ENCODE measurements around the gene SEMA7A. TPM values are rescaled to one million over a fixed set of nuclear protein-coding genes. Genes with fewer than 3 reads are reported as not detected.

The SEMA7A gene
- polyA plus RNA-seq, 1 of the 3 experiments (the other 2 are of a cell fraction) = 1.3 TPM

DNA sequence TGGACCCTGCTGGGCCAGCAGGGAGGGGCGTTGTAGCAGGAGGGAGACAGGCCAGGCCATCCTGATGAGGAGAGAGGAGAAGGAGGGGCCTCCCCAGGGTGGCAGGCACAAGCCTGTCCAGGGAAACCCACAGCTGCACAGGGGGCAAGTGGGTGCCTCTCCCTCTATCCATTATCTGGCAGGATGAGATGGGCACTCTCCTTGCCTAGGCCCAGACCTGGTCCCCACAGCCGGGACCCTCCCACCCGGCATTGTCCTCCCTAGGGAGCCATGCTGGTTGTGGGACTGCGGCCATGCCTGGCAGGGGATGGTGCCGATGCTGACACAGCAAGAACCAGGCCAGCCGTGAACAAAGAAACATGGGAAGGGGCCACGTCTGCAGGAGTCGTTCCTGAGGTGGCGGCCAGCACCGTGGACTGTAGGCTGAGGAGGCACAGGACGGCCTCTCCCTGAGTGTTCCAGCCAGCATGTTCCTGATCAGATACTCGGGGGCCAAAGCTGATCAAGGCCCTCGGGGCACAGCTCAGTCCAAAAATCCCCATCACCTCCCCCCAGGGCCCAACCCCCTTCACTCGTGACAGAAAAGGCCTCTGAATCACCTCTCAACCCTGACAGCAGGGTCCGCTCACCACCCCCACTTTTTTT lies 47.1 kb downstream of the SEMA7A start:
- no peak overlapping the region for H2AFZ ChIP-seq (ENCODE audit: low read depth)
- POLR2A ChIA-PET = no interaction called here
- H3K79me2 ChIP-seq (ENCODE audit: insufficient read depth) = no peaks in the 10 kb centered on the region
- no peak for DNase-seq
- no peaks in the 10 kb centered on the region for H3K36me3 ChIP-seq (replicated peaks in 1 of 2; ENCODE audit: control insufficient read depth in 1 of 2, insufficient read depth in 2 of 2, low read length in 1 of 2)
- H3K27me3 ChIP-seq (ENCODE audit: insufficient read depth) = no peaks in the 10 kb centered on the region
- H3K27ac ChIP-seq (ENCODE audit: low read depth in 2 of 2, low read length in 1 of 2) = no peak overlapping the region
- CTCF ChIA-PET = interaction anchor here (0.9 to 23.8 kb wide), 5 partner anchors 11 to 245 kb away, joined by 3 to 779 read pairs (median 5); partner anchors contain the start of genes SEMA7A and UBL7
- H3F3A ChIP-seq (replicated peaks; ENCODE audit: insufficient read depth) = no peaks in the 10 kb centered on the region
- H3K4me1 ChIP-seq (ENCODE audit: control insufficient read depth in 1 of 2, insufficient read depth in 2 of 2, low read depth in 1 of 2, low read length in 1 of 2) = peaks cover 0 to 30% of the 10 kb centered on the region in 2 experiments; a peak in 1 of 4 replicates
- H3K4me2 ChIP-seq = no peak overlapping the region
- no peaks in the 10 kb centered on the region for H4K20me1 ChIP-seq (ENCODE audit: insufficient read depth)
- H3K9me3 ChIP-seq = no peaks in the 10 kb centered on the region
- no peak overlapping the region for H3K4me3 ChIP-seq (ENCODE audit: low read depth in 2 of 2, low read length in 1 of 2)
- WGBS (ENCODE audit: low lambda C conversion rate) = 79% methylated on average over 9 of the region's 15 CpGs
- H3K9ac ChIP-seq = no peak overlapping the region
- H3K9me2 ChIP-seq = no peaks in the 10 kb centered on the region
- TF ChIP-seq POLR2AphosphoS5 (IDR thresholded peaks at IDR 0.05; ENCODE audit: low read depth, low read length) = no peak
- TF ChIP-seq PBX3 (IDR thresholded peaks at IDR 0.05) = no peak
- TF ChIP-seq, protein P1, sequence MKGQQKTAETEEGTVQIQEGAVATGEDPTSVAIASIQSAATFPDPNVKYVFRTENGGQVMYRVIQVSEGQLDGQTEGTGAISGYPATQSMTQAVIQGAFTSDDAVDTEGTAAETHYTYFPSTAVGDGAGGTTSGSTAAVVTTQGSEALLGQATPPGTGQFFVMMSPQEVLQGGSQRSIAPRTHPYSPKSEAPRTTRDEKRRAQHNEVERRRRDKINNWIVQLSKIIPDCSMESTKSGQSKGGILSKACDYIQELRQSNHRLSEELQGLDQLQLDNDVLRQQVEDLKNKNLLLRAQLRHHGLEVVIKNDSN (IDR thresholded peaks at IDR 0.05; ENCODE audit: borderline replicate concordance, low read depth) = no peak
- TF ChIP-seq ZBTB33 (IDR thresholded peaks at IDR 0.05; ENCODE audit: borderline replicate concordance, low read depth) = no peak
- no peak for TF ChIP-seq GABPA (IDR thresholded peaks at IDR 0.05; ENCODE audit: low read depth)
- no peak for TF ChIP-seq FOSL2 (IDR thresholded peaks at IDR 0.05; ENCODE audit: borderline replicate concordance, low read depth)
- TF ChIP-seq, protein P2, sequence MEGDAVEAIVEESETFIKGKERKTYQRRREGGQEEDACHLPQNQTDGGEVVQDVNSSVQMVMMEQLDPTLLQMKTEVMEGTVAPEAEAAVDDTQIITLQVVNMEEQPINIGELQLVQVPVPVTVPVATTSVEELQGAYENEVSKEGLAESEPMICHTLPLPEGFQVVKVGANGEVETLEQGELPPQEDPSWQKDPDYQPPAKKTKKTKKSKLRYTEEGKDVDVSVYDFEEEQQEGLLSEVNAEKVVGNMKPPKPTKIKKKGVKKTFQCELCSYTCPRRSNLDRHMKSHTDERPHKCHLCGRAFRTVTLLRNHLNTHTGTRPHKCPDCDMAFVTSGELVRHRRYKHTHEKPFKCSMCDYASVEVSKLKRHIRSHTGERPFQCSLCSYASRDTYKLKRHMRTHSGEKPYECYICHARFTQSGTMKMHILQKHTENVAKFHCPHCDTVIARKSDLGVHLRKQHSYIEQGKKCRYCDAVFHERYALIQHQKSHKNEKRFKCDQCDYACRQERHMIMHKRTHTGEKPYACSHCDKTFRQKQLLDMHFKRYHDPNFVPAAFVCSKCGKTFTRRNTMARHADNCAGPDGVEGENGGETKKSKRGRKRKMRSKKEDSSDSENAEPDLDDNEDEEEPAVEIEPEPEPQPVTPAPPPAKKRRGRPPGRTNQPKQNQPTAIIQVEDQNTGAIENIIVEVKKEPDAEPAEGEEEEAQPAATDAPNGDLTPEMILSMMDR (IDR thresholded peaks at IDR 0.05) = no peak
- no peak for TF ChIP-seq TEAD4 (IDR thresholded peaks at IDR 0.05; ENCODE audit: borderline replicate concordance, insufficient read depth)
- no peak for TF ChIP-seq RAD21 (IDR thresholded peaks at IDR 0.05; ENCODE audit: low read length)
- no peak for TF ChIP-seq SMC3 (IDR thresholded peaks at IDR 0.05; ENCODE audit: low read depth, low read length)
- no peak for TF ChIP-seq SIN3A (IDR thresholded peaks at IDR 0.05; ENCODE audit: borderline replicate concordance, low read depth, low read length)
- no peak for TF ChIP-seq RXRA (IDR thresholded peaks at IDR 0.05; ENCODE audit: borderline replicate concordance, low read depth)
- TF ChIP-seq TAF1 (IDR thresholded peaks at IDR 0.05; ENCODE audit: borderline replicate concordance, low read depth, low read length) = no peak
